HCT116 (cell line): Measurements from ENCODE around the gene DCHS1. TPM values are rescaled to one million over a fixed set of nuclear protein-coding genes. Genes with fewer than 3 reads are reported as not detected.

Experiments used
- ATAC-seq: fragments of 200-7000 bp; cut with Tn5 transposase; 2 replicates; pipeline ENCODE4 v1.9.1; 2020; ENCODE audit warnings: mild to moderate bottlenecking, moderate library complexity
- BruUV-seq: library from RNA; stranded (reverse); fragments of 400-500 nt; replicated peaks from 2 replicates; lab custom pipeline; 2021; lab: Mats Ljungman, UMichigan
- CTCF ChIA-PET: fragments of 300-600 bp; sonication (Branson Sonifier 250); formaldehyde crosslinking; loops from one replicate; lab custom pipeline; 2021; ENCODE audit warnings: antibody characterized with exemption; lab: Charles Lee
- POLR2A ChIA-PET: fragments of 300-600, 350-600 bp; sonication (Branson Sonifier 250); formaldehyde crosslinking; loops from one replicate; lab custom pipeline; 2021; ENCODE audit warnings: antibody characterized with exemption; lab: Charles Lee
- RAD21 ChIA-PET, 2 experiments: fragments of 300-600 bp; sonication (Branson Sonifier 250); formaldehyde crosslinking; loops; one replicate each; lab custom pipeline; 2023; ENCODE audit warnings: low total read pairs in 2 of 2; ENCODE audit not compliant: uncharacterized antibody in 2 of 2, unreplicated experiment in 2 of 2, low non-redundant PET in 1 of 2; lab: Charles Lee
- DNase-seq: peaks from one replicate; pipeline ENCODE4 v3.0.0-alpha.2; 2010; ENCODE audit warnings: low read depth, low spot score
- H2AFZ ChIP-seq: fragments of 200-600 bp; shearing (Covaris generic), sonication (generic); 2 replicates; pipeline ENCODE4 v1.6.1; 2017; ENCODE audit warnings: low read depth, mixed run types, mixed read lengths, antibody characterized with exemption, low read length; ENCODE audit not compliant: poor library complexity, severe bottlenecking
- H3K27ac ChIP-seq: 2 replicates; pipeline ENCODE4 v1.5.1; 2012; ENCODE audit warnings: low read depth, low read length
- H3K27me3 ChIP-seq: fragments of 200-600 bp; sonication (generic); 2 replicates; pipeline ENCODE4 v1.6.1; 2016; ENCODE audit warnings: mixed run types, low read length, mixed read lengths; ENCODE audit not compliant: insufficient read depth
- H3K36me3 ChIP-seq, 2 experiments: fragments of 200-500 bp in 1 of 2; fragments of 200-600 bp in 1 of 2; sonication (Bioruptor generic) in 1 of 2; sonication (generic) in 1 of 2; 2 replicates each; pipeline versions ENCODE4 v1.5.1 to v1.6.1; 2014 to 2016; ENCODE audit warnings: low read length in 2 of 2, inconsistent platforms in 1 of 2, mixed read lengths in 1 of 2, mixed run types in 1 of 2; ENCODE audit not compliant: insufficient read depth in 2 of 2, control insufficient read depth in 1 of 2
- H3K4me1 ChIP-seq, 2 experiments: fragments of 200-600 bp in 1 of 2; sonication (generic) in 1 of 2; 2 replicates each; pipeline versions ENCODE4 v1.5.1 to v1.6.1; 2012 to 2017; ENCODE audit warnings: low read length in 2 of 2, inconsistent platforms in 1 of 2, mild to moderate bottlenecking in 1 of 2, mixed read lengths in 1 of 2, mixed run types in 1 of 2, moderate library complexity in 1 of 2; ENCODE audit not compliant: insufficient read depth in 2 of 2, control insufficient read depth in 1 of 2
- H3K4me2 ChIP-seq: fragments of 200-600 bp; sonication (generic); 2 replicates; pipeline ENCODE4 v1.6.1; 2017; ENCODE audit warnings: mixed run types, low read length, mixed read lengths
- H3K4me3 ChIP-seq, 2 experiments: fragments of 200-600 bp in 1 of 2; sonication (generic) in 1 of 2; replicated peaks in 1 of 2; 2 replicates each; pipeline ENCODE4 v1.5.1; 2011 to 2016; ENCODE audit warnings: low read length in 2 of 2, control low read depth in 1 of 2, low read depth in 1 of 2, mild to moderate bottlenecking in 1 of 2, mixed read lengths in 1 of 2, mixed run types in 1 of 2
- H3K79me2 ChIP-seq: fragments of 200-600 bp; sonication (generic); 2 replicates; pipeline ENCODE4 v1.6.1; 2017; ENCODE audit warnings: mild to moderate bottlenecking, mixed run types, low read length, moderate library complexity, mixed read lengths; ENCODE audit not compliant: insufficient read depth
- H3K9ac ChIP-seq: fragments of 200-600 bp; sonication (generic); 2 replicates; pipeline ENCODE4 v1.6.1; 2016; ENCODE audit warnings: low read length, mixed read lengths
- H3K9me2 ChIP-seq: fragments of 200-600 bp; sonication (generic), shearing (Covaris generic); 2 replicates; pipeline ENCODE4 v1.6.1; 2017; ENCODE audit warnings: mixed run types, mild to moderate bottlenecking, moderate library complexity; ENCODE audit not compliant: insufficient read depth
- H3K9me3 ChIP-seq, 2 experiments: fragments of 200-500 bp in 1 of 2; fragments of 200-600 bp in 1 of 2; sonication (Bioruptor generic) in 1 of 2; sonication (generic) in 1 of 2; 2 replicates each; pipeline ENCODE4 v1.6.1; 2014 to 2017; ENCODE audit warnings: low read length in 2 of 2, mixed read lengths in 2 of 2, inconsistent platforms in 1 of 2, low read depth in 1 of 2, mild to moderate bottlenecking in 1 of 2, mixed run types in 1 of 2, moderate library complexity in 1 of 2; ENCODE audit not compliant: control insufficient read depth in 1 of 2, insufficient read depth in 1 of 2
- H4K20me1 ChIP-seq: fragments of 200-600 bp; sonication (generic), shearing (Covaris generic); 2 replicates; pipeline ENCODE4 v1.6.1; 2017; ENCODE audit warnings: mixed run types, mild to moderate bottlenecking, moderate library complexity; ENCODE audit not compliant: insufficient read depth
- CBX3 ChIP-seq: IDR thresholded peaks from 2 replicates; pipeline ENCODE4 v1.6.1; 2012; ENCODE audit warnings: low read depth
- CEBPB ChIP-seq: IDR thresholded peaks from 2 replicates; pipeline ENCODE4 v1.6.1; 2012; ENCODE audit warnings: low read depth
- EGR1 ChIP-seq: IDR thresholded peaks from 2 replicates; pipeline ENCODE4 v1.6.1; 2012; ENCODE audit warnings: low read depth
- ELF1 ChIP-seq: IDR thresholded peaks from 2 replicates; pipeline ENCODE4 v1.6.1; 2012; ENCODE audit warnings: low read depth, borderline replicate concordance
- EZH2 ChIP-seq: fragments of 200-600 bp; sonication (generic); IDR thresholded peaks from 2 replicates; pipeline ENCODE4 v1.6.1; 2017; ENCODE audit warnings: antibody characterized with exemption, mixed run types
- EZH2phosphoT487 ChIP-seq: fragments of 200-600 bp; IDR thresholded peaks from 2 replicates; pipeline ENCODE4 v1.6.1; 2018; ENCODE audit warnings: antibody characterized with exemption, borderline replicate concordance
- POLR2AphosphoS5 ChIP-seq: IDR thresholded peaks from 2 replicates; pipeline ENCODE4 v1.6.1; 2011; ENCODE audit warnings: mild to moderate bottlenecking, low read depth, low read length, moderate library complexity
- RAD21 ChIP-seq: IDR thresholded peaks from 2 replicates; pipeline ENCODE4 v1.6.1; 2012; ENCODE audit warnings: low read depth, mild to moderate bottlenecking
- SP1 ChIP-seq: IDR thresholded peaks from 2 replicates; pipeline ENCODE4 v1.6.1; 2012; ENCODE audit warnings: low read depth
- SRF ChIP-seq: IDR thresholded peaks from 2 replicates; pipeline ENCODE4 v1.6.1; 2012; ENCODE audit warnings: low read depth
- YY1 ChIP-seq: IDR thresholded peaks from 2 replicates; pipeline ENCODE4 v1.6.1; 2011; ENCODE audit warnings: low read length, low read depth, moderate library complexity, mild to moderate bottlenecking; ENCODE audit not compliant: insufficient replicate concordance; ENCODE audit errors: extremely low read depth
- ZFX ChIP-seq: fragments of 450-650 bp; IDR thresholded peaks from 2 replicates; pipeline ENCODE4 v1.6.1; 2017
- ZNF274 ChIP-seq: fragments of 200-500 bp; sonication (Bioruptor generic); IDR thresholded peaks from 2 replicates; pipeline ENCODE4 v1.6.1; 2014; ENCODE audit warnings: mild to moderate bottlenecking, low read depth, low read length, inconsistent platforms
- intact Hi-C: fragments of 100-400 bp; cut with micrococcal nuclease; formaldehyde crosslinking; loops from 2 replicates; pipeline ENCODE4 v1.10.0; 2022
- total RNA-seq: library from RNA; stranded (reverse); gene quantifications from one replicate; pipeline ENCODE4 v1.2.1, GENCODE V29; 2021; ENCODE audit not compliant: unreplicated experiment
- TF ChIP-seq, protein P1 (sequence below): IDR thresholded peaks from 2 replicates; pipeline ENCODE4 v1.6.1; 2012
- TF ChIP-seq, protein P2 (sequence below), 3 experiments: fragments of 200-600 bp in 1 of 3; sonication (generic) in 1 of 3; IDR thresholded peaks in 2 of 3; conservative IDR thresholded peaks in 1 of 3; 2 replicates each; pipeline ENCODE4 v1.5.1; 2012 to 2017; ENCODE audit warnings: low read depth in 2 of 3, low read length in 2 of 3, antibody characterized with exemption in 1 of 3, borderline replicate concordance in 1 of 3, control low read depth in 1 of 3, mild to moderate bottlenecking in 1 of 3, mixed read lengths in 1 of 3, mixed run types in 1 of 3, moderate library complexity in 1 of 3; ENCODE audit not compliant: insufficient read depth in 1 of 3

Gene DCHS1
- total RNA-seq, 1 experiment from 2014 or later, result 0.30 TPM

DNA sequence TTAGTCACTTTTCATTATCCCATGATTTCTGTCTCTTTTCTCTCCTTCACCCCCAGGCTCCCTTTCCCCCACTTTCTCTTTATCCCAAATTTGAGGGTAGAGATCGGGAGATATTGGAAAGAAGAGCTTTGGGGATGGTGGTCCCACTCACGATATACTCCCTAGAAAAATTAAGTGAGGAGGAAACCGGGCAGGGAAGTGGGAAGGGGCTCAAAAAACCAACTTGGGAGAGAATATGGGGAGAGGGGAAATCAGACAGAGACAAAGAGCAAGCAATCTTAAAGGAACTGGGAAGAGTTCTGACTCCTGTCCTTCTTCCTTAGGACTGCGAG is 941 bp upstream of the DCHS1 start:
- no peak overlapping the region for H3K27ac ChIP-seq
- no peaks in the 10 kb centered on the region for H3K36me3 ChIP-seq
- H3K4me3 ChIP-seq, result no peak overlapping the region
- H3K4me2 ChIP-seq, result no peak overlapping the region
- H3K9me3 ChIP-seq, result no peaks in the 10 kb centered on the region
- no peaks in the 10 kb centered on the region for H3K4me1 ChIP-seq
- peaks cover 8% of the 10 kb centered on the region; the same call in 1 of the 2 replicates for H3K27me3 ChIP-seq
- H2AFZ ChIP-seq, result no peak overlapping the region
- no peak overlapping the region for H3K9ac ChIP-seq
- no peaks in the 10 kb centered on the region for H4K20me1 ChIP-seq
- BruUV-seq, result no TSS peak
- ATAC-seq (no peak), DNase-seq (no peak)
- TF ChIP-seq CEBPB (no peak), SRF (no peak), RAD21 (no peak), YY1 (no peak), CBX3 (no peak), EGR1 (no peak), POLR2AphosphoS5 (no peak), SP1 (no peak), ELF1 (no peak), ZFX (no peak)
- RAD21 ChIA-PET, result no interaction called here
- CTCF ChIA-PET, result interaction anchor here (0.9 to 1.3 kb wide), 2 partner anchors 11 to 125 kb away, joined by 3 to 5 read pairs; no protein-coding TSS in a partner anchor
- intact Hi-C loops, result no loop called here
- POLR2A ChIA-PET, result interaction anchor here (1.0 kb wide), 1 partner anchor 27 kb away, joined by 3 read pairs; the partner anchor contains the start of gene MRPL17
- H3K79me2 ChIP-seq, result no peaks in the 10 kb centered on the region
- H3K9me2 ChIP-seq, result no peaks in the 10 kb centered on the region

DNA sequence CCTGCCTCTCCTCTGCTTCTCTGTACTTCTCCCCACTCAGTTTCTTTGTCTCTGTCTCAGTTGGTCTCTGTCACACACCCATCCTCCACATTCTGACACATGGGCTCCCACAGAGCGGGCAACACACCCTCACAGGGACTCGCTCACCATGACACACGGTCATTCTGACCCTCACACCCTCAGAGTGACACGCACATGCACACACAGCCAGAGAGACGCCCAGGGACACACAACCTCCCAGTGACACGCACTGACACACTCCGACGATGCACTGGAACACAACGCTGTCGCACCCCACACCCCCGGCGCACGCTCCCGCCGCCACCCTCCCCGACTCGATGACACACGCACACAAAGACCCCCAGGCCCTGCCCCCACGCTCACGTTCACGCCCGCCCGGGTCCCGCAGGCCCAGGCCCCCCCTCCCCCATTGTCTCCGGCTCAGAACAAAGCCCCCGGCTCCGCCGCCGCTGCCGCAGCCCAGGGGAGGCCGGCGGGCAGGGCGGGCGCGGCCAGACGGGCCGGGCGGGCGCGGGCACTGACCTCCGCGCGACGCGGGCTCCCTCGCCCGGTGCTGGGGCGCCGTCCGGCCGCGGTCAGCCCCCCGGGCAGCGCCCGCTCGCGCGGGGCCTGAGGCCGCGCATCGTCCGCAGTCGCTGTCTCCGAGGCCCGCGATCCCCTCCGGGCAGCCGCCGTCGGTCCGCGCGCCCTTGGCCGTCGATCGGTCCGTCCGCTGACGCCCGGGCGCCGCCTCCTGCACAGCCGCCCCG is 404 bp downstream of the DCHS1 start:
- H3K79me2 ChIP-seq, result no peaks in the 10 kb centered on the region
- H3K4me3 ChIP-seq, result no peak overlapping the region
- H3K27ac ChIP-seq, result no peak overlapping the region
- H3K9me3 ChIP-seq, result no peaks in the 10 kb centered on the region
- BruUV-seq, result no TSS peak
- H2AFZ ChIP-seq, result no peak overlapping the region
- no peaks in the 10 kb centered on the region for H4K20me1 ChIP-seq
- H3K36me3 ChIP-seq, result no peaks in the 10 kb centered on the region
- H3K9me2 ChIP-seq, result no peaks in the 10 kb centered on the region
- CTCF ChIA-PET, result no interaction called here
- H3K9ac ChIP-seq, result no peak overlapping the region
- H3K4me2 ChIP-seq, result no peak overlapping the region
- intact Hi-C loops, result no loop called here
- ATAC-seq (no peak), DNase-seq (no peak)
- H3K27me3 ChIP-seq, result peaks cover 21% of the 10 kb centered on the region; the same call in 1 of the 2 replicates
- POLR2A ChIA-PET, result no interaction called here
- H3K4me1 ChIP-seq, result peaks cover 0 to 7% of the 10 kb centered on the region in 2 experiments; a peak in 2 of 4 replicates
- RAD21 ChIA-PET, result no interaction called here
- TF ChIP-seq SP1 (no peak), ZFX (no peak), ZNF274 (no peak), POLR2AphosphoS5 (no peak), EZH2 (no peak), EZH2phosphoT487 (no peak)
- TF ChIP-seq, protein P1, sequence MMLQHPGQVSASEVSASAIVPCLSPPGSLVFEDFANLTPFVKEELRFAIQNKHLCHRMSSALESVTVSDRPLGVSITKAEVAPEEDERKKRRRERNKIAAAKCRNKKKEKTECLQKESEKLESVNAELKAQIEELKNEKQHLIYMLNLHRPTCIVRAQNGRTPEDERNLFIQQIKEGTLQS, result no peak
- TF ChIP-seq, protein P2, sequence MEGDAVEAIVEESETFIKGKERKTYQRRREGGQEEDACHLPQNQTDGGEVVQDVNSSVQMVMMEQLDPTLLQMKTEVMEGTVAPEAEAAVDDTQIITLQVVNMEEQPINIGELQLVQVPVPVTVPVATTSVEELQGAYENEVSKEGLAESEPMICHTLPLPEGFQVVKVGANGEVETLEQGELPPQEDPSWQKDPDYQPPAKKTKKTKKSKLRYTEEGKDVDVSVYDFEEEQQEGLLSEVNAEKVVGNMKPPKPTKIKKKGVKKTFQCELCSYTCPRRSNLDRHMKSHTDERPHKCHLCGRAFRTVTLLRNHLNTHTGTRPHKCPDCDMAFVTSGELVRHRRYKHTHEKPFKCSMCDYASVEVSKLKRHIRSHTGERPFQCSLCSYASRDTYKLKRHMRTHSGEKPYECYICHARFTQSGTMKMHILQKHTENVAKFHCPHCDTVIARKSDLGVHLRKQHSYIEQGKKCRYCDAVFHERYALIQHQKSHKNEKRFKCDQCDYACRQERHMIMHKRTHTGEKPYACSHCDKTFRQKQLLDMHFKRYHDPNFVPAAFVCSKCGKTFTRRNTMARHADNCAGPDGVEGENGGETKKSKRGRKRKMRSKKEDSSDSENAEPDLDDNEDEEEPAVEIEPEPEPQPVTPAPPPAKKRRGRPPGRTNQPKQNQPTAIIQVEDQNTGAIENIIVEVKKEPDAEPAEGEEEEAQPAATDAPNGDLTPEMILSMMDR (IDR thresholded peaks at IDR 0.05 in 2 of 3, conservative IDR thresholded peaks at IDR 0.05 in 1 of 3; ENCODE audit: borderline replicate concordance in 1 of 3, insufficient read depth in 1 of 3, low read depth in 2 of 3, low read length in 2 of 3), result no peak
